HG03280 (cell line): ENCODE data around the gene GCK.

Experiments
- ATAC-seq: cut with Tn5 transposase; IDR thresholded peaks from one replicate; pipeline ENCODE4 v1.9.1; 2021; ENCODE audit warnings: mild to moderate bottlenecking, moderate library complexity; ENCODE audit not compliant: unreplicated experiment

The GCK gene

GRCh38 chr7:44189286-44189992 is at the start of gene GCK:
Gene GCK (minus strand): TSS chr7:44189439. CDS start chr7:44188953, 486 bp downstream.
- ATAC-seq = no peak

GRCh38 chr7:44238116-44238695 is 49.0 kb upstream of the GCK start:
- ATAC-seq = no peak

GRCh38 chr7:44237696-44238095 is 48.5 kb upstream of the GCK start:
- no peak for ATAC-seq

GRCh38 chr7:44236333-44236728 is 47.1 kb upstream of the GCK start:
- ATAC-seq = no peak

GRCh38 chr7:44235582-44236332 is 46.5 kb upstream of the GCK start:
- ATAC-seq = no peak

GRCh38 chr7:44235066-44235465 is 45.8 kb upstream of the GCK start:
- ATAC-seq = no peak

GRCh38 chr7:44232901-44233715 is 43.9 kb upstream of the GCK start:
- no peak for ATAC-seq

GRCh38 chr7:44232396-44232795 is 43.2 kb upstream of the GCK start:
- ATAC-seq = no peak

- ATAC-seq = no peak
Measured at GRCh38 chr7:44231088-44231487, 41.8 kb upstream of the GCK start.

GRCh38 chr7:44230286-44230685 is 41.0 kb upstream of the GCK start:
- no peak for ATAC-seq

- ATAC-seq = no peak
Measured at GRCh38 chr7:44229546-44230105, 40.4 kb upstream of the GCK start.

GRCh38 chr7:44228571-44229350 is 39.5 kb upstream of the GCK start:
- no peak for ATAC-seq

- no peak for ATAC-seq
Measured at GRCh38 chr7:44227911-44228310, 38.7 kb upstream of the GCK start.

GRCh38 chr7:44226396-44226753 is 37.1 kb upstream of the GCK start:
- ATAC-seq = no peak

GRCh38 chr7:44225566-44226395 is 36.5 kb upstream of the GCK start:
- no peak for ATAC-seq

- ATAC-seq = no peak
Measured at GRCh38 chr7:44224974-44225565, 35.8 kb upstream of the GCK start.

- ATAC-seq = no peak
Measured at GRCh38 chr7:44224080-44224973, 35.1 kb upstream of the GCK start.
